Keratinocyte (primary cell): ENCODE results near the gene PSMB1. TPM values are rescaled to one million over a fixed set of nuclear protein-coding genes. Genes with fewer than 3 reads are reported as not detected.

Experiments
- DNase-seq: peaks from one replicate; pipeline ENCODE4 v3.0.0-alpha.2; 2011; ENCODE audit warnings: low read depth, missing footprints, low spot score
- FAIRE-seq: peaks from 2 replicates; lab custom pipeline; 2011; peaks lifted over from hg19 to GRCh38; lab: Jason Lieb, UNC
- H2AFZ ChIP-seq: 2 replicates; pipeline ENCODE4 v1.6.0; 2012; ENCODE audit warnings: low read length, control low read depth, inconsistent platforms; ENCODE audit not compliant: control insufficient read depth
- H3K27ac ChIP-seq: 2 replicates; pipeline ENCODE4 v1.5.1; 2011; ENCODE audit warnings: low read length; ENCODE audit not compliant: control insufficient read depth, insufficient read depth
- H3K27me3 ChIP-seq: 3 replicates; pipeline ENCODE4 v1.6.0; 2011; ENCODE audit warnings: low read length; ENCODE audit not compliant: control insufficient read depth, insufficient read depth; ENCODE audit errors: extremely low read depth
- H3K36me3 ChIP-seq, 2 experiments: 2 replicates in 1 of 2; 3 replicates in 1 of 2; pipeline ENCODE4 v1.5.1; 2011; ENCODE audit warnings: low read length in 2 of 2, mild to moderate bottlenecking in 1 of 2; ENCODE audit not compliant: control insufficient read depth in 2 of 2, insufficient read depth in 2 of 2; ENCODE audit errors: extremely low read depth in 1 of 2
- H3K4me1 ChIP-seq: 3 replicates; pipeline ENCODE4 v1.5.1; 2011; ENCODE audit warnings: low read length; ENCODE audit not compliant: control insufficient read depth, insufficient read depth; ENCODE audit errors: extremely low read depth
- H3K4me2 ChIP-seq: 3 replicates; pipeline ENCODE4 v1.6.0; 2011; ENCODE audit warnings: low read depth, low read length; ENCODE audit not compliant: control insufficient read depth, insufficient read depth; ENCODE audit errors: extremely low read depth
- H3K4me3 ChIP-seq, 3 experiments: fragments of 200-600 bp in 1 of 3; sonication (generic) in 1 of 3; 2 replicates in 2 of 3; 3 replicates in 1 of 3; pipeline ENCODE4 v1.5.1; 2011 to 2016; ENCODE audit warnings: low read length in 3 of 3, mild to moderate bottlenecking in 3 of 3, control low read depth in 2 of 3, inconsistent platforms in 1 of 3, low read depth in 1 of 3, mixed read lengths in 1 of 3, mixed run types in 1 of 3, moderate library complexity in 1 of 3; ENCODE audit not compliant: control insufficient read depth in 2 of 3, insufficient read depth in 2 of 3; ENCODE audit errors: extremely low read depth in 1 of 3
- H3K79me2 ChIP-seq: 2 replicates; pipeline ENCODE4 v1.6.0; 2012; ENCODE audit warnings: low read length; ENCODE audit not compliant: control insufficient read depth, insufficient read depth
- H3K9ac ChIP-seq: 3 replicates; pipeline ENCODE4 v1.6.0; 2011; ENCODE audit warnings: low read length; ENCODE audit not compliant: control insufficient read depth, insufficient read depth; ENCODE audit errors: extremely low read depth
- H3K9me1 ChIP-seq: 3 replicates; pipeline ENCODE4 v1.6.0; 2011; ENCODE audit warnings: low read length; ENCODE audit not compliant: control insufficient read depth, insufficient read depth; ENCODE audit errors: extremely low read depth
- H3K9me3 ChIP-seq: 2 replicates; pipeline ENCODE4 v1.5.1; 2012; ENCODE audit warnings: low read depth, low read length; ENCODE audit not compliant: control insufficient read depth
- H4K20me1 ChIP-seq: 3 replicates; pipeline ENCODE4 v1.6.0; 2011; ENCODE audit warnings: low read length; ENCODE audit not compliant: control insufficient read depth, insufficient read depth; ENCODE audit errors: extremely low read depth
- EZH2 ChIP-seq: IDR thresholded peaks from one replicate; pipeline ENCODE4 v1.6.1; 2012; ENCODE audit warnings: inconsistent platforms, mild to moderate bottlenecking, low read length, moderate library complexity
- dilution Hi-C: fragments of 300-500 bp; cut with MboI; formaldehyde crosslinking; loops from one replicate; pipeline ENCODE4 v1.7.0; 2020; ENCODE audit warnings: low sequenced_read_pairs; ENCODE audit not compliant: extremely low pct_ligation_motif_present
- polyA plus RNA-seq, 5 experiments: library from polyadenylated mRNA; depleted of rRNA in 3 of 5; stranded (reverse) in 3 of 5; stranded (forward) in 1 of 5; unstranded in 1 of 5; fragments of >200 nt; gene quantifications; 1 replicate in 1 of 5; 2 replicates in 3 of 5; 3 replicates in 1 of 5; pipeline versions ENCODE4 v1.2.1 to v1.2.3, GENCODE V29; 2011 to 2012; ENCODE audit warnings: missing spikeins in 2 of 5, low read depth in 1 of 5, low replicate concordance in 1 of 5
- TF ChIP-seq, protein P1 (sequence below), 3 experiments: IDR thresholded peaks in 1 of 3; conservative IDR thresholded peaks in 1 of 3; optimal IDR thresholded peaks in 1 of 3; 2 replicates in 2 of 3; 3 replicates in 1 of 3; pipeline versions ENCODE3 to v1.5.1; 2011; ENCODE audit warnings: low read length in 3 of 3, mild to moderate bottlenecking in 3 of 3, moderate library complexity in 2 of 3, control low read depth in 1 of 3, inconsistent platforms in 1 of 3; ENCODE audit not compliant: insufficient read depth in 2 of 3; ENCODE audit errors: extremely low read depth in 1 of 3

The PSMB1 gene
- polyA plus RNA-seq, 1 donor (not counting 4 experiments of a cell fraction or from before 2014, with no cell fraction given), result 430 TPM

DNA sequence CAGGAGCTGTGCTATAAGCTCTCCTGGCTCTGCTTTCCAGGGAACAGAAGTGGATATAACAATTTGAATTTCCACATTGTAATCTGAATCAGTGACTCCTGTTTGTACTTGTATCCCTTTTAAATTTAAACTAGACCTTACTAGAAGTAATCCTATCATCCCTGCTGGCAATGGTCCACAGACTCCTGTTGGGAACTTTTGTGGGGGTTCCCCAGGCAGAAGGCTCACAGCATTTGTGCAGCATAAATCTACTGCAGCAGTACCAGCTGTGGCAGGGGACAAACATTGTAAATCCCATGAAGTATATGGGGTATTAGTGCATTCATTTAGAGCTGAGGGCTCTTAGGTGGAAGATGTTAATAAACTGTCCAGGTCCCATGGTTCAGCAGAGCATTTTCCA is 43.3 kb upstream of the PSMB1 start:
- no peak for FAIRE-seq
- Histone ChIP-seq H2AFZ (no peak overlapping the region), H3K79me2 (no peaks in the 10 kb centered on the region), H3K36me3 (no peaks in the 10 kb centered on the region), H3K4me3 (no peak overlapping the region), H3K27ac (no peak overlapping the region), H4K20me1 (no peaks in the 10 kb centered on the region), H3K9ac (no peak overlapping the region), H3K9me1 (no peaks in the 10 kb centered on the region), H3K27me3 (peaks cover 9% of the 10 kb centered on the region), H3K9me3 (no peaks in the 10 kb centered on the region), H3K4me1 (no peaks in the 10 kb centered on the region), H3K4me2 (no peak overlapping the region)
- DNase-seq, result no peak
- dilution Hi-C loops, result no loop called here
- TF ChIP-seq, protein P1, sequence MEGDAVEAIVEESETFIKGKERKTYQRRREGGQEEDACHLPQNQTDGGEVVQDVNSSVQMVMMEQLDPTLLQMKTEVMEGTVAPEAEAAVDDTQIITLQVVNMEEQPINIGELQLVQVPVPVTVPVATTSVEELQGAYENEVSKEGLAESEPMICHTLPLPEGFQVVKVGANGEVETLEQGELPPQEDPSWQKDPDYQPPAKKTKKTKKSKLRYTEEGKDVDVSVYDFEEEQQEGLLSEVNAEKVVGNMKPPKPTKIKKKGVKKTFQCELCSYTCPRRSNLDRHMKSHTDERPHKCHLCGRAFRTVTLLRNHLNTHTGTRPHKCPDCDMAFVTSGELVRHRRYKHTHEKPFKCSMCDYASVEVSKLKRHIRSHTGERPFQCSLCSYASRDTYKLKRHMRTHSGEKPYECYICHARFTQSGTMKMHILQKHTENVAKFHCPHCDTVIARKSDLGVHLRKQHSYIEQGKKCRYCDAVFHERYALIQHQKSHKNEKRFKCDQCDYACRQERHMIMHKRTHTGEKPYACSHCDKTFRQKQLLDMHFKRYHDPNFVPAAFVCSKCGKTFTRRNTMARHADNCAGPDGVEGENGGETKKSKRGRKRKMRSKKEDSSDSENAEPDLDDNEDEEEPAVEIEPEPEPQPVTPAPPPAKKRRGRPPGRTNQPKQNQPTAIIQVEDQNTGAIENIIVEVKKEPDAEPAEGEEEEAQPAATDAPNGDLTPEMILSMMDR (optimal IDR thresholded peaks at IDR 0.05 in 1 of 3, IDR thresholded peaks at IDR 0.05 in 1 of 3, conservative IDR thresholded peaks at IDR 0.05 in 1 of 3; ENCODE audit: extremely low read depth in 1 of 3, insufficient read depth in 2 of 3, low read length in 3 of 3), result no peak
- no peak for TF ChIP-seq EZH2

DNA sequence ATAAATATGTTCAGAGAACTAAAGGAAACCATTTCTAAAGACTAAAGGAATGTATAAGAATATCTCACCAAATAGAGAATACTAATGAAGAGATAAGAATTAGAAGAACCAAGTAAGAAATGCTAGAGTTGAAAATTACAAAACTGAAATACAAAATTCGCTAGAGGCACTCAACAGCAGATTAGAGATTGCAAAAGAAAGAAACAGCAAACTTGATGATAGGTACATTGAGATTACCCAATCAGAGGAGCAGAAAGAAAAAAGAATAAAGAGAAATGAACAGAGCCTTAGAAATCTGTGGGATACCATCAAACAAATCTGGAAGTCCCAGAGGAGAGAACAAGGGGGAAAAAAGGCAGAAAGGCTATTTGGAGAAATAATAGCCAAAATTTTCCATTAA is 37.6 kb upstream of the PSMB1 start:
- dilution Hi-C loops, result no loop called here
- FAIRE-seq (no peak), DNase-seq (no peak)
- H3K9ac ChIP-seq, result no peak overlapping the region
- H3K79me2 ChIP-seq, result no peaks in the 10 kb centered on the region
- no peak overlapping the region for H3K4me2 ChIP-seq
- no peak overlapping the region for H2AFZ ChIP-seq
- H3K9me3 ChIP-seq, result no peaks in the 10 kb centered on the region
- no peaks in the 10 kb centered on the region for H3K27me3 ChIP-seq
- no peak overlapping the region for H3K27ac ChIP-seq
- TF ChIP-seq EZH2, result no peak
- TF ChIP-seq, protein P1 (optimal IDR thresholded peaks at IDR 0.05 in 1 of 3, IDR thresholded peaks at IDR 0.05 in 1 of 3, conservative IDR thresholded peaks at IDR 0.05 in 1 of 3; ENCODE audit: extremely low read depth in 1 of 3, insufficient read depth in 2 of 3, low read length in 3 of 3), result no peak
- H3K36me3 ChIP-seq, result no peaks in the 10 kb centered on the region
- no peaks in the 10 kb centered on the region for H3K4me1 ChIP-seq
- no peaks in the 10 kb centered on the region for H4K20me1 ChIP-seq
- no peak overlapping the region for H3K4me3 ChIP-seq
- H3K9me1 ChIP-seq, result no peaks in the 10 kb centered on the region
